ENCODE data around the gene ZNF444. TPM values are rescaled to one million over a fixed set of nuclear protein-coding genes. Genes with fewer than 3 reads are reported as not detected.

The ZNF444 gene
- polyA plus RNA-seq, 12 donors = 11.5 to 27.0 (median 14.4) TPM; not detected in 1

- peak; percentile 69 for DNase-seq
Measured at GRCh38 chr19:56120371-56121179, 20.5 kb upstream of the ZNF444 start.

- peak; percentile 98 for DNase-seq
Measured at GRCh38 chr19:56121180-56122167, 19.6 kb upstream of the ZNF444 start, which contains the start of gene ZNF787. TSS of gene ZNF787 (minus strand) at chr19:56121295. CDS start at chr19:56103217, 18,078 bp downstream.

GRCh38 chr19:56123266-56123891, 17.7 kb upstream of the ZNF444 start:
- no peak for DNase-seq

GRCh38 chr19:56124578-56124977, 16.5 kb upstream of the ZNF444 start:
- DNase-seq = no peak

GRCh38 chr19:56125806-56126590, 15.1 kb upstream of the ZNF444 start:
- peak; percentile 55 for DNase-seq

- no peak for DNase-seq
Measured at GRCh38 chr19:56126983-56127780, 13.9 kb upstream of the ZNF444 start.

GRCh38 chr19:56130006-56130405, 11.1 kb upstream of the ZNF444 start:
- DNase-seq = no peak

- DNase-seq = no peak
Measured at GRCh38 chr19:56131651-56132050, 9.4 kb upstream of the ZNF444 start.

- no peak for DNase-seq
Measured at GRCh38 chr19:56132316-56132822, 8.7 kb upstream of the ZNF444 start.

GRCh38 chr19:56133858-56134653, 7.0 kb upstream of the ZNF444 start:
- no peak for DNase-seq

- DNase-seq = no peak
Measured at GRCh38 chr19:56134654-56134921, 6.5 kb upstream of the ZNF444 start.

- DNase-seq = no peak
Measured at GRCh38 chr19:56136362-56136761, 4.7 kb upstream of the ZNF444 start.

GRCh38 chr19:56137405-56137804, 3.7 kb upstream of the ZNF444 start:
- DNase-seq = no peak

GRCh38 chr19:56138069-56138468, 3.0 kb upstream of the ZNF444 start:
- DNase-seq = no peak

GRCh38 chr19:56139847-56140582, 1.1 kb upstream of the ZNF444 start:
- no peak for DNase-seq

GRCh38 chr19:56141417-56141993, 418 bp downstream of the ZNF444 start:
- DNase-seq = peak; percentile 31

GRCh38 chr19:56142087-56142787, 1.1 kb downstream of the ZNF444 start:
- no peak for DNase-seq

All from muscle of arm (tissue), 12 donors.